ENCODE measurements around the gene PLCXD1. TPM values are rescaled to one million over a fixed set of nuclear protein-coding genes. Genes with fewer than 3 reads are reported as not detected.
"Not testable (repeated sequence)": the region's sequence is repeated elsewhere in the genome, so short reads cannot be mapped to it uniquely, and the experiment has no call there.

Gene PLCXD1, protein sequence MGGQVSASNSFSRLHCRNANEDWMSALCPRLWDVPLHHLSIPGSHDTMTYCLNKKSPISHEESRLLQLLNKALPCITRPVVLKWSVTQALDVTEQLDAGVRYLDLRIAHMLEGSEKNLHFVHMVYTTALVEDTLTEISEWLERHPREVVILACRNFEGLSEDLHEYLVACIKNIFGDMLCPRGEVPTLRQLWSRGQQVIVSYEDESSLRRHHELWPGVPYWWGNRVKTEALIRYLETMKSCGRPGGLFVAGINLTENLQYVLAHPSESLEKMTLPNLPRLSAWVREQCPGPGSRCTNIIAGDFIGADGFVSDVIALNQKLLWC
- polyA plus RNA-seq (2013, experiment 1 of 2; ENCODE audit: insufficient read length): 8.5 TPM
- polyA plus RNA-seq (2013, experiment 2 of 2; ENCODE audit: insufficient read length): 6.2 TPM

DNA sequence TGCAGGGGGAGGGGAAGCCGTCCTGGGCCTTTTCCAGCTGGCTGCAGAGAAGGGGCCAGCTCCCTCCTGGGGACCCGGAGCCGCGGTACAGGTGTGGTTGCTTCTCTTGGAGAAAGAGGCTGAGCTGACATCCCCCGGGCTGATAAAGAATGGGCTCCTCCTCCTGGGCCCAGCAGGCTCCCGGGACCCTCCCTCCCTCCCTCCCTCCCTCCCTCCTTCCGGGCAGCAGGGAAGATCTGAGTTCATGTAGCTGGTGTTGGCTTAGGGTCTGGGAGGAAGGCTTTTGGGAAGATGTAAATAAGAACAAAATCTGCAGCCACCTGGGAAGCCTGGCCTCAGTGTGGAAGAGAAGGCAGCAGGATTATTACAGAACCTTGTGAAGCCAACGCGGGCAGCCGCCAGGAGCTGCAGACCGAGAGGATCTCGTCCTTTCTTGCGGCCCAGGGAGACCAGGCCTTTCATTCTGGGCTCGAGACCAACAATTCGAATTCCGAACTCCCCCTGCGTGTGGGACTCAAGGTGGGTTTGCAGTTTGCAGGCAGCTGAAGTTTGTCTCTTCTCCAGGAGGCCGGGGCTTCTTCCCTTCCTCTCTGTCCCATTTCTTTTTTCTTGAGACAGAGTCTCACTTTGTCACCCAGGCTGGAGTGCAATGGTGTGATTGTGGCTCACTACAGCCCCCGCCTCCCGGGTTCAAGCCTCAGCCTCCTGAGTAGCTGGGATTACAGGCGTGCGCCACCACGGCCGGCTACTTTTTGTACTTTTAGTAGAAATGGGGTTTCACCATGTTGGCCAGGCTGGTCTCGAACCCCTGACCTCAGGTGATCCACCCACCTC is at the start of gene PLCXD1:
Gene PLCXD1, plus strand, starts transcription at position 216 of the 834 bp plus-strand sequence. CDS start 2,807 bp downstream, outside the sequence.
- no peak for DNase-seq

- not testable (repeated sequence) for DNase-seq
Measured at GRCh38 chrX:231637-232277, 49.4 kb upstream of the PLCXD1 start.

- DNase-seq: not testable (repeated sequence)
Measured at GRCh38 chrX:232278-232655, 48.9 kb upstream of the PLCXD1 start.

DNA sequence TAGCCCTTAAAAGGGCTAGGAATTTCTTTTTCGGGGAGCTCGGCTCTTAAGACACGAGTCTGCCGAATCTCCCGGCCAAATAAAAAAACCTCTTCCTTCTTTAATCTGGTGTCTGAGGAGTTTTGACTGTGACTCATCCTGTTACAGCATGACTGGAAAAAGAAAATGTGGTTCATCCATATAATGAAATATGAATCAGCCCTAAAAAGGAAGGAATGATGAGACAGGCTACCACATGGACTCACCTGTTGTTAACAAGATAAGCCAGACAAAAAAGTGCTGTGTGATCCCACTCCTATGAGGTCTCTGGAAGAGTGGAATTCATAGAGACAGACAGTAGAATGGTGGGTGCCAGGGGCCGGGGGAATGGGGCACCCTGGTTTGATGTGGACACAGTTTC is 45.0 kb upstream of the PLCXD1 start:
- not testable (repeated sequence) for DNase-seq

DNA sequence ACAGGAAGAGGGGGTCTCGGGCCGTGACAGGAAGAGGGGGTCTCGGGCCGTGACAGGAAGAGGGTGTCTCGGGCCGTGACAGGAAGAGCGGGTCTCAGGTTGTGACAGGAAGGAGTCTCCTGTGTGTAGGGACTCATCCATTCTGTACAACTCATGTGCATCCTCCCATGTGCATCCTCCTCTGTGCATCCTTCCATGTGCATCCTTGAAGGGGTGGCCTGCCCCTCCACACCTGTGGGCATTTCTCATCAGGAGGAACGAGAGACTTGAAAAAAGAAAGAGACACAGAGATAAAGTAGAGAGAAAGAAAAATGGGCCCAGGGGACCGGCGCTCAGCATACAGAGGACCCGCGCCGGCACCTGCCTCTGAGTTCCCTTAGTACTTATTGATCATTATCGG is 30.2 kb upstream of the PLCXD1 start:
- DNase-seq: no peak

DNA sequence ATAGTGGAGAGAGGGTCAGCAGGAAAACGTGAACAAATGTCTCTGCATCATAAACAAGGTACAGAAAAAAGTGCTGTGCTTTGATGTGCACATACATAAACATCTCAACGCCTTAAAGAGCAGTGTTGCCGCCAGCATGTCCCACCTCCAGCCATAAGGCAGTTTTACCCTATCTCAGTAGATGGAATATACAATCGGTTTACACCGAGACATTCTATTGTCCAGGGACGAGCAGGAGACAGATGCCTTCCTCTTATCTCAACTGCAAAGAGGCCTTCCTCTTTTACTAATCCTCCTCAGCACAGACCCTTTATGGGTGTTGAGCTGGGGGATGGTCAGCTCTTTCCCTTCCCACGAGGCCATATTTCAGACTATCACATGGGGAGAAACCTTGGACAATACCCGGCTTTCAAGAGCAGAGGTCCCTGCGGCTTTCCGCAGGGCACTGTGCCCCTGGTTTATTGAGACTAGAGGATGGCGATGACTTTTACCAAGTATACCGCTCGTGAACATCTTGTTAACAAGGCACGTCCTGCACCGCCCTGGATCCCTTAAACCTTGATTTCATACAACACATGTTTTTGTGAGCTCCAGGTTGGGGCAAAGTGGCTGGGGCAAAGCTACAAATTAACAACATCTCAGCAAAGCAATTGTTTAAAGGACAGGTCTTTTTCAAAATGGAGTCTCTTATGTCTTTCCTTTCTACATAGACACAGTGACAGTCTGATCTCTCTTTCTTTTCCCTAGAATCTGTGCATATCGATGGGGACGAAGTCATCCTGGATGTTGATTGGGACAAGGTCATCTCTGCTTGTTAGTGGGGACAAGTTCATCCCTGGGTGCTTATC is 29.6 kb upstream of the PLCXD1 start:
- DNase-seq: not testable (repeated sequence)

DNA sequence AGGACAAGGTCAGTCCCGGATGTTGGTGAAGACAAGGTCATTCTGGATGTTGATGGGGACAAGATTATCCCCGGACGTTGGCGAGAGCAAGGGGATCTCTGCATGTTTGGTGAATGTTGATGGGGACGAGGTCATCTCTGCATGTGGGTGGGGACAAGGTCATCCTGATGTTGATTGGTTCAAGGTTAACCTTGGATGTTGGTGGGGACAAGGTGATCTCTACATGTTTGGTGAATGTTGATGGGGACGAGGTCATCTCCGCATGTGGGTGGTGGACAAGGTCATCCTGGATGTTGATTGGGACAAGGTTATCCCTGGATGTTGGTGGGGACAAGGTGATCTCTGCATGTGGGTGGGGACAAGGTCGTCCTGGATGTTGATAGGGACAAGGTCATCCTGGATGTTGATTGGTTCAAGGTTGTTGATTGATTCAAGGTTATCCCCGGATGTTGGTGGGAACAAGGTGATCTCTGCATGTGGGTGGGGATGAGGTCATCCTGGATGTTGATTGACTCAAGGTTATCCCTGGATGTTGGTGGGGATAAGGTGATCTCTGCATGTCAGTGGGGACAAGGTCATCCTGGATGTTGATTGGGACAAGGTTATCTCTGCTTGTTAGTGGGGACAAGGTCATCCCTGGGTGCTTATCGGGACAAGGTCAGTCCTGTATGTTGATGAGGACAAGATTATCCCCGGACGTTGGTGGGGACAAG is 28.8 kb upstream of the PLCXD1 start:
- no peak for DNase-seq

DNA sequence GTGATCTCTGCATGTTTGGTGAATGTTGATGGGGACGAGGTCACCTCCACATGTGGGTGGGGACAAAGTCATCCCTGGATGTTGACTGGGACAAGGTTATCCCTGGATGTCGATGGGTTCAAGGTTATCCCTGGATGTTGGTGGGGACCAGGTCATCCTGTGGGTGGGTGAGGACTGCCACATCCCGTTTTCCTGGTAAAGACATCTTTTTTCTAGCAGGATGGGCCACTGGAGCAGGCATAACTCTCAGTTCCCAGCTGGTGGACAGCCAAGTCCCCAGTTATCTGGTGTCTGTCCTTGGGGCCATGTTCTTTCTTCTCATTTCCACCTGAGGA is 28.3 kb upstream of the PLCXD1 start:
- DNase-seq: no peak

GRCh38 chrX:253451-254297 is 27.5 kb upstream of the PLCXD1 start:
- DNase-seq: no peak

- no peak for DNase-seq
Measured at GRCh38 chrX:254630-255215, 26.5 kb upstream of the PLCXD1 start.

DNA sequence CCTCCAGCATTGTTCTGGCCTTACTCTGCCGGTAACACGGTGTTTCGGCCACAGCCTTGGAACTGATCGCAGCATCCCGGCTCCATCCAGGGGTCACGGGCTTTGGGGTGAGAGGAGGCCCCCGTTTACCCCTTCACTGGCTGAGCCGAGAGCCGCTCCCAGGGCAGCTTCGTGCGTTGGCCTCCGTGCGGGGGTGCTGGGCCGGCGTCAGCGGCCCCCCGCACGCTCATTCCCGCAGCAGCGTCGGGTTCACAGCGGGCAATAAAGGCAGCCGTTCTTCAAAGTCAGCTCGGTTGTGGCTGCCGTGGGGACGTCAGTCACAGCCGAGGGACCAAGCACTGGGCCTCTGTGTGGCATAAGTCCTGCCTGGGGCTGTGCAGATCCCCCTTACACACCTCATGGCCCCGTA is 25.3 kb upstream of the PLCXD1 start:
- DNase-seq: no peak

DNA sequence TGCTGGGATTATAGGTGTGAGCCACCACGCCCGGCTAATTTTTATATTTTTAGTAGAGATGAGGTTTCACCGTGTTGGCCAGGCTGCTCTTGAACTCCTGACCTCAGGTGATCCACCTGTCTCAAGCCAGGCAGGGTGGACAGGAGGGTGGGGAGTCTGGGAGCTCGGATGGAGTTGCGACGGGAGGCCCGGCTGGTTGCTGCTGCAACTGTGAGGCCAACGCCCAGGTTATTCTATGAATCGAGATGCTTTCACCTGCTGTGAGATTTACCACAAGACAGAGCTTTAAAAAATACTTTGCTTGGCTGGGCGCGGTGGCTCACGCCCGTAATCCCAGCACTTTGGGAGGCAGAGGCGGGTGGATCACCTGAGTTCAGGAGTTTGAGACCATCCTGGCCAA is 24.1 kb upstream of the PLCXD1 start:
- DNase-seq: not testable (repeated sequence)

DNA sequence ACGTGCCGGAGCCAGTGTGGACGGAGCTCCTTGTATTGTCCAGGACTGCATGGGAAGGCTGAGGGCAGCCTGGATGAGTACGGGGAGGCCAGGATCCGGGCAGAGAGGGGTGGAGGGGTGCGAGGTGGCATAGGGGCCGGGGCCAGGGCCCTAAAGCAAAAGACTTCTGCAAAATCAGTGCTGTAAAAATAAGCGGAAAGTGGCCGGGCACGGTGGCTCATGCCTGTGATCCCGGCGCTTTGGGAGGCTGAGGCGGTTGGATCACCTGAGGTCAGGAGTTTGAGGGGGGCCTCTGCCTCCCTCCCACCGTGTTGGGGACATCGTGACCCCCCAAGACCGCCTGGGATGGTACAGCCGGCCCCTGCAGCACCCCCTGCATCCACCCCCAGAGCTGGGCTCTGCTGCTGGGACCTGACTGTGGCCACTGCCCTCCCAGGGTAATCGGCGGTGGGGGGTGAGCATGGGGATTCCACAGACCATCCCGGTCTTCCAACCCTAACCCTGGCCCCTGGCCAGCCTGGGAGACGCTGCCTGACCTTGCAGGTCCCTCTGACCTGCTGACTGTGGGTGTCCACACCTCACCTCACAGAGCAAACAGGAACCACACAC is 23.4 kb upstream of the PLCXD1 start:
- no peak for DNase-seq

GRCh38 chrX:258291-259040 is 22.7 kb upstream of the PLCXD1 start:
- DNase-seq: no peak

DNA sequence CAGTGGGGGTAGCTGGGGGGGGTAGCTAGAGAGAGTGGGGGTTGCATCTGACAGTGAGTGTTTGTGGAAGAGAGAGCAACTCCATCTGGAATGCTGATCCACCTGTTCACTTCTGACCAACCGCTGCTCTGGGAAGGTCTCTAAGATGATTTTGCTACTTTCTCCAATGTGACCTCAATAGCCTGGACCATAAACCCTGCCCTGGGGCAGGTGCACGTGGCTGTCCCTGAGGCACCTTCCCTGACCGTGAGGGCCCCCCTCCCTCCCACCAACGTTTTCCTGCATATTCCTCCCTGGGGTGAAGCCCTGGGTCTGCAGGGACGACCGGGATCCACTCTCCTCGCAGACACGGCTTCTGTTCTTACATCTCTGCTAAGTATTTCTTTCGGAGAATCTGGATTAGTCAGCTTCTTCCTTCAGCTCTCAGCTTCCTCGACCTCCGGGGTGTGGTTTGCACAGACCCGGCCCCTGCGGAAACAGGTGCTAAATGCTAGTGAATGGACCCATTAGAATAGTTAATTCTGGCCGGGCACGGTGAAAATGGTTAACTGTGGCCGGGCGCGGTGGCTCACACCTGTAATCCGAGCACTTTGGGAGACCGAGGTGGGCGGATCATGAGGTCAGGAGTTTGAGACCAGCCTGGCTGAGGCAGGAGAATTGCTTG is 21.4 kb upstream of the PLCXD1 start:
- DNase-seq: no peak

DNA sequence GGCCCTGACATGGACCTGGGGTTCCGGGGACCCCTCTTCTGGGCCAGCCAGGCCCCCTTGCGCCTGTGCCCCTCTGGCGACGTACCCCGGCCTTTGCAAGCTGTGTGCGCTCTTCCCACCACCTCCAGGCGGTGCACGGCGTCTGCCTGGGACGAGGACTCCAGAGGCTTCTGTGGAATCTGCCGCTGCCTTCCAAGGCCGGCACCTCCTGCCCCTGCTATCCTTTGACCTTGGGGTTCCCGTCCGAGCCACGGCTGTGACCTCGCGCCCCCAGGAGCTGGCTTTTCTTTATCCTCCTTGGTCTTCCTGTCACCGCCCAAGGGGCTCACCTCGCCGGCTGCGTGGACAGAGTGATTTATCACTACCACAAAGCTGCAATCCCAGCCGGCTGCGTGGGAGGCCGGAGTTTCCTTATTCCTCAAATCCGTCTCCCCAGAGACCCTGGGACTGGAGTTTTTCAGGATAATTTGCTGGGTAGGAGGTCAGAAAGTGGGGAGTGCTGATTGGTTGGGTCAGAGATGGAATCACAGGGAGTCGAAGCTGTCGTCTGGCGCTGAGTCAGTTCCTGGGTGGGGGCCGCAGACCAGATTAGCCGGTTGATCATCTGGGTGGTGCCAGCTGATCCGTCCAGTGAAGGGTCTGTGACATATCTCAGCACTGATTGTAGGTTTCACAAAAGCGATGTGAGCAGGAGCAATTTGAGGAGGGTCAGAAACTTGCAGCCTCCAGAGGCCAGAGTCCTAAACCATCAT is 19.8 kb upstream of the PLCXD1 start:
- no peak for DNase-seq

- no peak for DNase-seq
Measured at GRCh38 chrX:261919-262352, 19.2 kb upstream of the PLCXD1 start.

All from fibroblast of skin of back (primary cell).